ENCODE data around the gene ENTPD2. TPM values are rescaled to one million over a fixed set of nuclear protein-coding genes. Genes with fewer than 3 reads are reported as not detected.

The ENTPD2 gene
- total and polyA plus RNA-seq, 2 donors (not counting 3 experiments of a cell fraction or from before 2014, with no cell fraction given), result not detected

- dilution Hi-C loops (cut with MboI; ENCODE audit: extremely low pct_ligation_motif_present, low sequenced_read_pairs) (no loop called here), intact Hi-C loops (cut with micrococcal nuclease) (no loop called here)
- TF ChIP-seq JUN (IDR thresholded peaks at IDR 0.05; ENCODE audit: borderline replicate concordance, insufficient read depth, insufficient read length, low read depth) (no peak), CTCF (IDR thresholded peaks at IDR 0.05; ENCODE audit: extremely low read depth in 1 of 2, insufficient read depth in 1 of 2, low read depth in 1 of 2, low read length in 2 of 2) (no peak), GATA2 (IDR thresholded peaks at IDR 0.05; ENCODE audit: insufficient read depth, insufficient read length, low read depth, low read length) (no peak), EZH2 (IDR thresholded peaks at IDR 0.05; ENCODE audit: borderline replicate concordance, low read depth, low read length, severe bottlenecking) (no peak), MYC (IDR thresholded peaks at IDR 0.05; ENCODE audit: low read depth, low read length) (no peak), MAX (IDR thresholded peaks at IDR 0.05; ENCODE audit: insufficient read depth, insufficient read length) (no peak), POLR2AphosphoS5 (IDR thresholded peaks at IDR 0.05; ENCODE audit: insufficient read depth, low read depth, low read length) (no peak), FOS (IDR thresholded peaks at IDR 0.05; ENCODE audit: borderline replicate concordance, insufficient read depth, low read length) (no peak), POLR2A (IDR thresholded peaks at IDR 0.05; ENCODE audit: low read depth, low read length) (no peak)
- ChIA-PET POLR2A (no interaction called here), CTCF (interaction anchor here (2.0 kb wide), 1 partner anchor 22 kb away, joined by 5 read pairs; no protein-coding TSS in a partner anchor)
- no peaks in the 10 kb centered on the region for H3K9me1 ChIP-seq (replicated peaks; ENCODE audit: control insufficient read depth, extremely low read depth, insufficient read depth, low read length)
- H3K9ac ChIP-seq (replicated peaks; ENCODE audit: extremely low read depth, insufficient read depth, low read length), result no peak overlapping the region
- no peaks in the 10 kb centered on the region for H4K20me1 ChIP-seq (replicated peaks; ENCODE audit: control insufficient read depth, extremely low read depth, insufficient read depth, low read length)
- H3K4me3 ChIP-seq (replicated peaks in 1 of 3; ENCODE audit: insufficient read depth in 1 of 3, low read depth in 1 of 3, low read length in 3 of 3), result no peak overlapping the region
- no peaks in the 10 kb centered on the region for H3K79me2 ChIP-seq (ENCODE audit: control insufficient read depth, insufficient read depth, low read length)
- no peak for FAIRE-seq
- no peak overlapping the region for H2AFZ ChIP-seq (ENCODE audit: low read depth, low read length)
- H3K4me1 ChIP-seq (ENCODE audit: control insufficient read depth, extremely low read depth, insufficient read depth, low read length), result no peaks in the 10 kb centered on the region
- H3K27ac ChIP-seq (ENCODE audit: insufficient read depth, low read depth, low read length), result no peak overlapping the region
- BruUV-seq (replicated peaks), result no TSS peak
- H3K4me2 ChIP-seq (ENCODE audit: insufficient read depth, low read length), result no peak overlapping the region
- H3K36me3 ChIP-seq (ENCODE audit: control insufficient read depth in 2 of 2, extremely low read depth in 1 of 2, insufficient read depth in 2 of 2, low read length in 2 of 2), result no peaks in the 10 kb centered on the region
- no peaks in the 10 kb centered on the region for H3K27me3 ChIP-seq (ENCODE audit: control insufficient read depth in 2 of 2, insufficient read depth in 2 of 2, low read length in 2 of 2)
- no peak for DNase-seq (ENCODE audit: low read depth, low spot score)
- no peaks in the 10 kb centered on the region for H3K9me3 ChIP-seq (replicated peaks; ENCODE audit: control insufficient read depth, insufficient read depth, low read length)
Observed at GRCh38 chr9:137007108-137007815, 46.6 kb downstream of the ENTPD2 start.
